IMR-90 (cell line): ENCODE results near the gene PDGFD. TPM values are rescaled to one million over a fixed set of nuclear protein-coding genes. Genes with fewer than 3 reads are reported as not detected.
A peak's percentile ranks its signal among the peaks of the same experiment; 100 is the strongest.

Source experiments
- ATAC-seq: fragments of 200-7000 bp; cut with Tn5 transposase; 2 replicates; pipeline ENCODE4 v1.9.1; 2020; ENCODE audit warnings: low read depth, mild to moderate bottlenecking, moderate library complexity
- BruUV-seq: library from RNA; stranded (reverse); fragments of 400-500 nt; replicated peaks from 2 replicates; lab custom pipeline; 2021; lab: Mats Ljungman, UMichigan
- CTCF ChIA-PET: fragments of 300-600 bp; formaldehyde crosslinking; extraction: SDS; loops from one replicate; lab custom pipeline; 2021; ENCODE audit warnings: antibody characterized with exemption; lab: Yijun Ruan, JAX
- POLR2A ChIA-PET: fragments of 300-600 bp; sonication (Branson Sonifier 250); formaldehyde crosslinking; loops from one replicate; lab custom pipeline; 2022; ENCODE audit warnings: antibody characterized with exemption; ENCODE audit not compliant: unreplicated experiment; lab: Charles Lee
- DNase-seq: peaks from one replicate; pipeline ENCODE4 v3.0.0; 2013
- H2AFZ ChIP-seq: replicated peaks from 2 replicates; pipeline ENCODE3; 2013; ENCODE audit warnings: low read length, mild to moderate bottlenecking; ENCODE audit not compliant: poor library complexity
- H2AK5ac ChIP-seq: 2 replicates; pipeline ENCODE4 v1.6.1; 2013; ENCODE audit warnings: low read depth, low read length, inconsistent platforms
- H2AK9ac ChIP-seq: replicated peaks from 2 replicates; pipeline ENCODE3; 2013; ENCODE audit warnings: mild to moderate bottlenecking, low read depth, low read length, moderate library complexity; ENCODE audit not compliant: poor library complexity
- H2BK120ac ChIP-seq: 2 replicates; pipeline ENCODE4 v1.6.1; 2013; ENCODE audit warnings: low read depth, low read length, inconsistent platforms
- H2BK15ac ChIP-seq: 3 replicates; pipeline ENCODE4 v1.6.1; 2013; ENCODE audit warnings: low read depth, low read length, inconsistent platforms
- H2BK20ac ChIP-seq: 2 replicates; pipeline ENCODE4 v1.6.1; 2013; ENCODE audit warnings: low read depth, mild to moderate bottlenecking, inconsistent platforms, low read length, moderate library complexity
- H2BK5ac ChIP-seq: 2 replicates; pipeline ENCODE4 v1.6.1; 2013; ENCODE audit warnings: mild to moderate bottlenecking, low read depth, low read length, inconsistent platforms; ENCODE audit not compliant: poor library complexity, severe bottlenecking
- H3K14ac ChIP-seq: replicated peaks from 2 replicates; pipeline ENCODE4 v1.6.1; 2013; ENCODE audit warnings: low read depth, low read length, inconsistent platforms
- H3K18ac ChIP-seq: 2 replicates; pipeline ENCODE4 v1.6.1; 2013; ENCODE audit warnings: low read depth, low read length, control low read depth
- H3K23ac ChIP-seq: 2 replicates; pipeline ENCODE4 v1.6.1; 2013; ENCODE audit warnings: low read depth, low read length, inconsistent platforms
- H3K27ac ChIP-seq: 2 replicates; pipeline ENCODE4 v1.5.1; 2013; ENCODE audit warnings: mild to moderate bottlenecking, control low read depth, low read length; ENCODE audit not compliant: insufficient read depth
- H3K27me3 ChIP-seq: 2 replicates; pipeline ENCODE4 v1.6.1; 2013; ENCODE audit warnings: low read length; ENCODE audit not compliant: control insufficient read depth, insufficient read depth
- H3K36me3 ChIP-seq: 2 replicates; pipeline ENCODE4 v1.6.1; 2013; ENCODE audit warnings: low read length, mixed read lengths; ENCODE audit not compliant: control insufficient read depth, insufficient read depth
- H3K4ac ChIP-seq: 2 replicates; pipeline ENCODE4 v1.6.1; 2013; ENCODE audit warnings: low read depth, low read length, inconsistent platforms
- H3K4me1 ChIP-seq: 2 replicates; pipeline ENCODE4 v1.6.1; 2013; ENCODE audit warnings: low read length, mixed read lengths; ENCODE audit not compliant: control insufficient read depth, insufficient read depth
- H3K4me2 ChIP-seq: 2 replicates; pipeline ENCODE4 v1.6.1; 2013; ENCODE audit warnings: low read depth, mild to moderate bottlenecking, control low read depth, low read length, moderate library complexity
- H3K4me3 ChIP-seq: 2 replicates; pipeline ENCODE4 v1.5.1; 2013; ENCODE audit warnings: low read depth, mild to moderate bottlenecking, control low read depth, low read length, moderate library complexity; ENCODE audit not compliant: insufficient read depth
- H3K56ac ChIP-seq: 2 replicates; pipeline ENCODE4 v1.6.1; 2013; ENCODE audit warnings: low read length, inconsistent platforms; ENCODE audit not compliant: insufficient read depth; ENCODE audit errors: extremely low read depth
- H3K79me1 ChIP-seq, 2 experiments: 2 replicates each; pipeline ENCODE4 v1.6.1; 2013; ENCODE audit warnings: low read length in 2 of 2, inconsistent platforms in 1 of 2, low read depth in 1 of 2
- H3K9ac ChIP-seq: 2 replicates; pipeline ENCODE4 v1.6.1; 2013; ENCODE audit warnings: low read depth, low read length, control low read depth
- H3K9me1 ChIP-seq: 2 replicates; pipeline ENCODE4 v1.6.1; 2013; ENCODE audit warnings: low read length, inconsistent platforms; ENCODE audit not compliant: insufficient read depth
- H3K9me3 ChIP-seq: 2 replicates; pipeline ENCODE4 v1.6.1; 2013; ENCODE audit warnings: low read length; ENCODE audit not compliant: control insufficient read depth, insufficient read depth
- H4K20me1 ChIP-seq: 2 replicates; pipeline ENCODE4 v1.6.1; 2013; ENCODE audit warnings: low read length, inconsistent platforms; ENCODE audit not compliant: insufficient read depth
- H4K5ac ChIP-seq: 2 replicates; pipeline ENCODE4 v1.6.1; 2013; ENCODE audit warnings: mild to moderate bottlenecking, low read depth, low read length, control low read depth
- H4K8ac ChIP-seq, 2 experiments: 2 replicates each; pipeline ENCODE4 v1.6.1; 2013; ENCODE audit warnings: low read depth in 2 of 2, low read length in 2 of 2, control low read depth in 1 of 2, inconsistent platforms in 1 of 2
- H4K91ac ChIP-seq: 2 replicates; pipeline ENCODE4 v1.6.1; 2013; ENCODE audit warnings: low read depth, low read length, inconsistent platforms; ENCODE audit not compliant: insufficient read depth
- BHLHE40 ChIP-seq: fragments of 150-350 bp; IDR thresholded peaks from 2 replicates; pipeline ENCODE4 v1.6.1; 2016; ENCODE audit warnings: mild to moderate bottlenecking, low read depth, low read length
- CEBPB ChIP-seq: IDR thresholded peaks from 2 replicates; pipeline ENCODE4 v1.6.1; 2012; ENCODE audit warnings: low read depth, low read length, improper control_type of control experiment
- CHD1 ChIP-seq: IDR thresholded peaks from 2 replicates; pipeline ENCODE4 v1.6.1; 2012; ENCODE audit warnings: low read depth, low read length, improper control_type of control experiment
- FOS ChIP-seq: fragments of 150-350 bp; IDR thresholded peaks from 2 replicates; pipeline ENCODE4 v1.6.1; 2016; ENCODE audit warnings: low read depth, low read length
- MAFK ChIP-seq: IDR thresholded peaks from 2 replicates; pipeline ENCODE4 v1.6.1; 2012; ENCODE audit warnings: low read depth, low read length, improper control_type of control experiment
- MXI1 ChIP-seq: IDR thresholded peaks from 2 replicates; pipeline ENCODE4 v1.6.1; 2012; ENCODE audit warnings: low read depth, mild to moderate bottlenecking, low read length, moderate library complexity, borderline replicate concordance
- NFE2L2 ChIP-seq: fragments of 150-350 bp; IDR thresholded peaks from 2 replicates; pipeline ENCODE4 v1.6.1; 2016; ENCODE audit warnings: low read depth, mild to moderate bottlenecking, low read length
- POLR2A ChIP-seq: IDR thresholded peaks from 2 replicates; pipeline ENCODE4 v1.6.1; 2012; ENCODE audit warnings: mild to moderate bottlenecking, low read depth, low read length
- RAD21 ChIP-seq: IDR thresholded peaks from 2 replicates; pipeline ENCODE4 v1.6.1; 2012; ENCODE audit warnings: low read length, improper control_type of control experiment
- SMC3 ChIP-seq: fragments of 150-350 bp; IDR thresholded peaks from 2 replicates; pipeline ENCODE4 v1.6.1; 2016; ENCODE audit warnings: low read depth, mild to moderate bottlenecking, antibody characterized with exemption, low read length, moderate library complexity
- WGBS, 2 experiments: methylation state at CpG; one replicate each; pipeline versions ENCODE4 v1.1.5 to v1.1.7; 2013; ENCODE audit warnings: missing lambda C conversion rate in 2 of 2; ENCODE audit not compliant: insufficient read length in 1 of 2; ENCODE audit errors: extremely low coverage in 2 of 2; 5-methylcytosine and 5-hydroxymethylcytosine counted together
- dilution Hi-C: fragments of 300-500 bp; cut with HindIII; formaldehyde crosslinking; loops from one replicate; pipeline ENCODE4 v1.14.3; 2018; ENCODE audit warnings: low sequenced_read_pairs; ENCODE audit not compliant: unreplicated experiment
- in situ Hi-C: fragments of 300-500 bp; cut with MboI; formaldehyde crosslinking; loops from 3 replicates; pipeline ENCODE4 v1.14.3; 2019; ENCODE audit warnings: low sequenced_read_pairs, inconsistent platforms, mixed read lengths
- intact Hi-C: fragments of 100-400 bp; cut with micrococcal nuclease; formaldehyde crosslinking; loops from 2 replicates; pipeline ENCODE4 v1.10.0; 2022
- polyA plus RNA-seq, 3 experiments: library from polyadenylated mRNA; depleted of rRNA; stranded (reverse); fragments of >200 nt; gene quantifications; 2 replicates each; pipeline ENCODE4 v1.2.3, GENCODE V29; 2012; ENCODE audit warnings: low replicate concordance in 1 of 3
- total RNA-seq: library from RNA; depleted of rRNA; stranded (reverse); fragments of >200 nt; gene quantifications from 2 replicates; pipeline ENCODE4 v1.2.3, GENCODE V29; 2012
- TF ChIP-seq, protein P1 (sequence below): conservative IDR thresholded peaks from 2 replicates; pipeline ENCODE4 v1.5.1; 2012; ENCODE audit warnings: mild to moderate bottlenecking, low read depth, low read length, improper control_type of control experiment

The PDGFD gene
- total and polyA plus RNA-seq, 2 of the 4 experiments (the other 2 are of a cell fraction) = 2.1 to 3.0 TPM

DNA sequence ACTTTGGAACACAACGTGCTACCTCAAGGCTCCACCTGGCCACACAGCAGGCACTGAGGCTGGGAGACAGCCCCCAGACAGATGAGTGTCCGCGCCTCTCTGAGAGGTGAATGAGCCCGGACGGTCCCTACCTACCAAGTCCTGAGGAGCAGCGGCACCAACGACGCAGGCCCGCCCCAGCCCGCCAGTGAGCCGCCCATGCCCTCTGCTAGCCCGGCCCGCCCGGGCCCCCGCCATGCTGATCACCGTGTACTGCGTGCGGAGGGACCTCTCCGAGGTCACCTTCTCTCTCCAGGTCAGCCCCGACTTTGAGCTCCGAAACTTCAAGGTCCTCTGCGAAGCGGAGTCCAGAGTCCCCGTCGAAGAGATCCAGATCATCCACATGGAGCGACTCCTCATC is 127.4 kb downstream of the PDGFD start, which contains the start of gene DDI1:
Gene DDI1 (plus strand): TSS at position 53 of the 400 bp plus-strand sequence. CDS start 183 bp downstream, at position 236.
- Histone ChIP-seq H3K14ac (no peak within 1 kb of the TSS), H4K8ac (no peak within 1 kb of the TSS), H4K91ac (peak within 1 kb of the TSS; percentile 20; the same call in 1 of the 2 replicates), H4K5ac (0 out of 2 replicates have a peak within 1 kb of the TSS, but pooled peaks have one; percentile 26), H2BK20ac (0 out of 2 replicates have a peak within 1 kb of the TSS, but pooled peaks have one; percentile 63), H2AFZ (no peak within 1 kb of the TSS), H3K4ac (no peak within 1 kb of the TSS; the same call in 1 of the 2 replicates), H2AK9ac (no peak within 1 kb of the TSS), H2AK5ac (peak within 1 kb of the TSS; percentile 59; the same call in 1 of the 2 replicates), H3K9me1 (no peaks in the 10 kb centered on the region), H2BK120ac (peak within 1 kb of the TSS; percentile 12; the same call in 1 of the 2 replicates), H3K79me1 (no peaks in the 10 kb centered on the region), H3K4me1 (peaks cover 4% of the 10 kb centered on the region), H3K9ac (no peak within 1 kb of the TSS), H2BK5ac (no peak within 1 kb of the TSS), H3K27ac (no peak within 1 kb of the TSS), H4K20me1 (no peaks in the 10 kb centered on the region), H3K23ac (no peak within 1 kb of the TSS), H3K4me3 (no peak within 1 kb of the TSS), H3K4me2 (no peak within 1 kb of the TSS), H3K36me3 (no peaks in the 10 kb centered on the region), H3K18ac (peak within 1 kb of the TSS; percentile 83; the same call in 1 of the 2 replicates), H3K9me3 (no peaks in the 10 kb centered on the region), H3K27me3 (no peaks in the 10 kb centered on the region), H2BK15ac (peak within 1 kb of the TSS; percentile 15; the same call in 2 of the 3 replicates), H3K56ac (no peak within 1 kb of the TSS)
- in situ Hi-C loops = no loop called here
- TF ChIP-seq CHD1 (no peak), BHLHE40 (no peak), RAD21 (no peak), MXI1 (no peak), NFE2L2 (no peak), FOS (no peak), POLR2A (no peak), CEBPB (no peak), SMC3 (no peak), MAFK (no peak)
- TF ChIP-seq, protein P1, sequence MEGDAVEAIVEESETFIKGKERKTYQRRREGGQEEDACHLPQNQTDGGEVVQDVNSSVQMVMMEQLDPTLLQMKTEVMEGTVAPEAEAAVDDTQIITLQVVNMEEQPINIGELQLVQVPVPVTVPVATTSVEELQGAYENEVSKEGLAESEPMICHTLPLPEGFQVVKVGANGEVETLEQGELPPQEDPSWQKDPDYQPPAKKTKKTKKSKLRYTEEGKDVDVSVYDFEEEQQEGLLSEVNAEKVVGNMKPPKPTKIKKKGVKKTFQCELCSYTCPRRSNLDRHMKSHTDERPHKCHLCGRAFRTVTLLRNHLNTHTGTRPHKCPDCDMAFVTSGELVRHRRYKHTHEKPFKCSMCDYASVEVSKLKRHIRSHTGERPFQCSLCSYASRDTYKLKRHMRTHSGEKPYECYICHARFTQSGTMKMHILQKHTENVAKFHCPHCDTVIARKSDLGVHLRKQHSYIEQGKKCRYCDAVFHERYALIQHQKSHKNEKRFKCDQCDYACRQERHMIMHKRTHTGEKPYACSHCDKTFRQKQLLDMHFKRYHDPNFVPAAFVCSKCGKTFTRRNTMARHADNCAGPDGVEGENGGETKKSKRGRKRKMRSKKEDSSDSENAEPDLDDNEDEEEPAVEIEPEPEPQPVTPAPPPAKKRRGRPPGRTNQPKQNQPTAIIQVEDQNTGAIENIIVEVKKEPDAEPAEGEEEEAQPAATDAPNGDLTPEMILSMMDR = no peak
- no peak for DNase-seq
- BruUV-seq = no TSS peak
- CTCF ChIA-PET = no interaction called here
- dilution Hi-C loops = no loop called here
- intact Hi-C loops = no loop called here
- no peak for ATAC-seq
- WGBS, 2 experiments = 99% methylated on average over 14 of the region's 26 CpGs; no CpG with 5 or more reads in 1 of the 2 experiments
- POLR2A ChIA-PET = no interaction called here
